GM18505 (cell line): ENCODE measurements around the gene MAGI1.

Source experiments
- ATAC-seq: cut with Tn5 transposase; IDR thresholded peaks from one replicate; pipeline ENCODE4 v1.9.1; 2021; ENCODE audit not compliant: unreplicated experiment
- POLR2A ChIP-seq: IDR thresholded peaks from 4 replicates; pipeline ENCODE4 v1.6.1; 2011; ENCODE audit warnings: borderline replicate concordance; ENCODE audit not compliant: insufficient read depth, insufficient read length; ENCODE audit errors: extremely low read depth

The MAGI1 gene

GRCh38 chr3:65597952-65598413 lies 440.7 kb downstream of the MAGI1 start:
- no peak for ATAC-seq

DNA sequence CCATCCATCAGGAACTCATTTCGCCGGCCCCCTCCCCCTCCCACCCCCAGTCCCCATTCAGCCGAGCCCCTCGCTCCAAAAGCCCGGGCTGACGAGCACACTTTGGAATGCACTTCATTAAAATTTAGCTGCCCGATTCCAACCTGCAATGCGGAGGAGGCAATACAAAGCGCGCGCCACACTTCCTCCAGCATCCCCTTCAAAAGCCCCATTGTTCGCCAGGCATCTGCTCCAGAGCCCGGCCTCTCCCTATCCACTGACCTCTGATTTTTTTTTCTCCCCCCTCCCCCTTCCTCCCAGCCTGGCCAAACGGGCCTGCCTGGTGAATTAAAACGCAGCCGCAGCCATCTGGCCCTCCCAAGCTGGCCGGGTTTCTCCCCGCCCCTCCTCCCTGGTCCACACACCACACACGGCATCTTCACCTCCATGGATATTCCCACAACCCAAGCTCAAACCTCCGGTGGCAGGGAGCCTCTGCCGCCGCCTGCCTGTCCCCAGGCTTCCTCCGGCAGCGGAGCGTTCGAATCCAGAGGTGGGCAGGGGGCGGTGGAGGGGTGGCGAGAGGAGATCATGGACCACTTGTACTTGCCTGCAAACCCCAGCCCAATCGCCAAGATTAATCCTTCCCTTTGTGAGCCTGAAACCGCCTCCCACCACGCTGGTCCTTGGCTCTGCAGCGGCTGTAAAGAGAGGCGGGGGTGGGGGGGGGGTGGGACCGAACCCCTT lies 441.3 kb downstream of the MAGI1 start:
- no peak for TF ChIP-seq POLR2A
- no peak for ATAC-seq

More at GRCh38 chr3:65597952-65598413, 440.7 kb downstream of the MAGI1 start:
- no peak for TF ChIP-seq POLR2A

DNA sequence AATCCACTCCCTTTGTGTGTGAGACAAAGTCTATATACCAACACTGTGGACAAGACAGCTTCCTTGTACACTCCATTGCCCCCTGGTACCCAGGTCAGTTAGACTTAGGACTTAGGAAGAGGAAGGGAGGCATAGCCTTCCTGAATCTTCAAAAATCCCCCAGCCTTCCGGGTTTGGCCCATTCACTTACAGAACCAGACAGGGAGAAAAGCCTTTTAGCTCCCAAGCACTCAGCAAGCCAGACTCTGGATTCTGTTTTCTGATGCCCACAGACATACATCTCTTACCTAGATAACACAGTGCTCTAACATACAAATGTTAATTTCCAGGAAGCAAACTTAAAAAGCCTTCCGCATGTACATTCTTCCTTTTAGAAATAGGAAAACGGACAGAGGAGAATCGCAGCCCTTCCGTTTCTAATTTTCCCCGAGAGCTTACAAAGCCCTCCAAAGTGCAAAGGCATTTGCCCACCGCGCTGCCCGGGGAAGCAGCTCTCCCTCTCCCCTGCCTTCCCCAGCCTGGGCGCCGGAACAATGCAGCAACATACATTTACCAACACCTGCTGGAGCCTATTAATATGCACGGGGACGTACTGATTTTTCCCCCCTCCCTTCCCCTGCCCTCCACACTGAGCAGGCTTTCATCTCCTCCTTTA lies 442.0 kb downstream of the MAGI1 start:
- no peak for ATAC-seq
- no peak for TF ChIP-seq POLR2A

DNA sequence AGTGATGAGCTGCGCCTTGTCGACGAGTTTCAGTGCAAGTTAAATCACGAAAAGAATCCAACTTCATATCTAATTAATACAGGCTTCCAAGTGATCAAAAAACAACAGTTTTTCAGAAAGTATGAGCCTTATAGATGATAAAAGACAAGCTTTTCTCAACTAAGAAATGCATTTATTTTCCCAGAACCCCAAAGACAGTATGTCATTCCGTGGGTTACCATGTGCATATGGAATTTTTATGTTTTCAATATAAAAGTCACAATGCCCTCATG lies 442.8 kb downstream of the MAGI1 start:
- no peak for TF ChIP-seq POLR2A
- ATAC-seq, result no peak

DNA sequence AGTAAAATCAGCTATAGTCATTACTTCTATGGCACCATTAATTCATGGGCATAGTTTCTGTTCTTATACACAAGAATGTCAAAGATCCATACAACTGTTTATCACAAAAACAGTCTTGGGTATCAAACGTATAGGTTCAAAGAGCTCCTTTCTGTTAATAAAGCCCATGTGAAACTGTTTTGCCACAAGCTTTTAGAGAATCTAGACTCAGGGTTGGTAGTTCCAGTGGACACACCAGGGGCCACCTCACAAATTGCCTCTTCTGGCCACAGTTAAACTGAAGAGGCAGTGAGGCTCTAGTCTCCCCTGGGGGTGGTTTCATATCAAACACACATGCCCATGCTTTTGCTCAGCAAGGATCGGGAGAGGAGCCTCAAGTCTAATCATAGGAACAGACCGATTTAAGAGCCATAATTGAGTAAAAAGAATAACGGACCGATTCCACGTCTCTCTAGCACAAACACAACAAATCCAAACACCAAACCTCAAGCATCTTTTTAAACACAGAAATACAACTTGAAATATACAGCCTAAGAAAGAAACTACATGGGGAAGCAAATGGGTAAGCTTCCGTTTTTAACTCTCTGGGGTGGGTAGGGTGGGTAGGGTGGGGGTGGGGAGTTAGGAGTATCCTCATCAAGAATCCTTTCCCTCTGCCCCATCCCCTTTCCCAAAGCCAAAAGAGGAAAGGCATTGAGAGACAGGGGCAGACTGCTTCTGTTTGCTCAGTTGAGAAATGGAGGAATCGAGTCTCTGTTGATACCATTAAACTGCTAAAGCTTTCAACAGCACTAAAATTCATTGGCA lies 443.3 kb downstream of the MAGI1 start:
- no peak for ATAC-seq
- no peak for TF ChIP-seq POLR2A

GRCh38 chr3:65593780-65594752 lies 444.7 kb downstream of the MAGI1 start:
- no peak for TF ChIP-seq POLR2A
- ATAC-seq, result no peak

DNA sequence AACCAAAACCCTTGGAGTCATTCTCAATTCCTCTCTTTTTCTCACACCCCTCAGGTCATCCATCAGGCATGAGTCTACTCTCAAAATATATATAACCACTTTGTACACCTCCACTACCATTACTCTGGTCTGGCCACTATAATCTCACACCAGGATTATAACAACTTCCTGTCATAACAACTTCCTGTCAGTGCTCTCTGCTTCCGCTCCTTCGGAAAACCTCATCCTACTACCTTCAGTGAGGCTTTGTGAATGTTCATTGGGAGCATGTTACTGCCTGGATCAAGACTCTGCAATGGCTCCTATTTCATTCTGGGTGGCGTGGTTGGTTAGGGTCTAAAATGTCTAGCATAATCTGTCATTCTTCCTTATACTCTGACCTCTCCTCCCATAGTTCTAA lies 447.4 kb downstream of the MAGI1 start:
- ATAC-seq, result no peak
- no peak for TF ChIP-seq POLR2A

- ATAC-seq, result no peak
- no peak for TF ChIP-seq POLR2A
Observed at GRCh38 chr3:65588884-65589283, 449.8 kb downstream of the MAGI1 start.

DNA sequence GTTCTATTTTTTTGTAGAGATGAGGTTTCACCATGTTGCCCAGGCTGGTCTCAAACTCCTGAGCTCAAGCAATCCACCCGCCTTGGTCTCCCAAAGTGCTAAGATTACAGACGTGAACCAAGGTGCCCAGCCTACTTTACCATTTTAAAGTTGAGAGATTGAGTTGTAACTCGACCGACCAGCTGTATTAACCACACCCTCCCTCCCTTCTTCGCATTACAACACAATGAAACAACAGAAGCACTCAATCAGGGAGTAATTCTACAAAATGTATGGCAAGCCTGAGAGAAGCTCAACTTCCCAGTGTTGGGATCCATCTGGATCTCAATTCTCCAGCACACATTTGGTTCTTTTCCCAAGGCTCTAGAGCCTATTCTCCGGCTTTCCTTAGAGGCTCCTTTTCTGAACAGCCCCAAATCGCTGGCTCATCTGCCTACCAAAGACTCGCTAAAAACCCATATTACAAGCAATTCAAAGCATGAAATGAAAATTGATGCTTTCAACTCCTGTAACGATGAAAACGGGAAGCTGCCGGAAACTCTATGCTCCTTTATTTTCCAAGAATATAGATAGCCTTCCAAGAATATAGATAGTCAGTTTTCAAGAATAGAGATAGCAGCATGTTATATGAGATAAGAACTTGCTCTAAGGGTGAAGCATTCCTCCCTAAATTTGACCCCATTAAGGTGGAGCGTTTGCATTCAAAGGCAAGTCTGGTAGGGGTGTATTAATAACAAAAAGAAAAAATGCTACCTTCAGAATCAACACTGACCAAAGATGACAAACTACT lies 450.9 kb downstream of the MAGI1 start:
- no peak for ATAC-seq
- no peak for TF ChIP-seq POLR2A

DNA sequence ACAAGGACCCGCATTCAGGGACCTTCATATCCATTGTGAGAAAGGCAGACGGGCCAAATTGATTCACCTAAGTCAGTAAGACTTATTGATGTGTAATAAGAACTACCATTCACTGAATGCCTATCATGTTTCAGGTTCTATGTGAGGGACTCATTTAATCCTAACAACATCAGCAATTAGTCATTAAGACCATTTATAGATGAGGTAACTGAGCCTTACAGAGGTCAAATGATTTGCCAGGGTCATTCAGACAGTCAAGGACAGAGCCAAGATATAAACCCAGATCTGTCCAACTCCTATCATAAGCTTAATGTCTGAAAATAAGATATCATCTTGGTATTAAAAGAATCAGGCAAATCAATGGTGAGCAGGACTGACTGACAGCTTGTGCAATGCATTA lies 453.8 kb downstream of the MAGI1 start:
- TF ChIP-seq POLR2A, result no peak
- ATAC-seq, result no peak

- no peak for TF ChIP-seq POLR2A
- ATAC-seq, result no peak
Observed at GRCh38 chr3:65584002-65584401, 454.7 kb downstream of the MAGI1 start.

DNA sequence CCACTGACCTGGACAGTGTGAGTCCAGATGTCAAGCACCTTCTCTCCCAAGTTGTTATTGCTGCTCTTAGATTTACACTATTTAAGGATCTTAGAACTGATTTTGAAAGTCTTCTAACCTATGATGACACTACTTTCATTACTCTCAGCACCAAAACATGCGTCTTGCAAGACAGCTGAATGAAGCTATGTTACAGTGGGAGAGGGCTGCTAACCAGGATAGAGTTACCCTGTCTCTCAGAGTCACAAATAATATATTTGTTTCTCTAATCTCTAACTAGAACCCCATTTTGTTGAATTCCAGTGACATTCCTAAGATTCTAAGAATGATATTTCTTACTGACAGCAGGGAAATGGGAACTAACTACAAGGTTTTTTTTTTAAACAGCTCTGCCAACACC lies 455.5 kb downstream of the MAGI1 start:
- TF ChIP-seq POLR2A, result no peak
- ATAC-seq, result no peak

DNA sequence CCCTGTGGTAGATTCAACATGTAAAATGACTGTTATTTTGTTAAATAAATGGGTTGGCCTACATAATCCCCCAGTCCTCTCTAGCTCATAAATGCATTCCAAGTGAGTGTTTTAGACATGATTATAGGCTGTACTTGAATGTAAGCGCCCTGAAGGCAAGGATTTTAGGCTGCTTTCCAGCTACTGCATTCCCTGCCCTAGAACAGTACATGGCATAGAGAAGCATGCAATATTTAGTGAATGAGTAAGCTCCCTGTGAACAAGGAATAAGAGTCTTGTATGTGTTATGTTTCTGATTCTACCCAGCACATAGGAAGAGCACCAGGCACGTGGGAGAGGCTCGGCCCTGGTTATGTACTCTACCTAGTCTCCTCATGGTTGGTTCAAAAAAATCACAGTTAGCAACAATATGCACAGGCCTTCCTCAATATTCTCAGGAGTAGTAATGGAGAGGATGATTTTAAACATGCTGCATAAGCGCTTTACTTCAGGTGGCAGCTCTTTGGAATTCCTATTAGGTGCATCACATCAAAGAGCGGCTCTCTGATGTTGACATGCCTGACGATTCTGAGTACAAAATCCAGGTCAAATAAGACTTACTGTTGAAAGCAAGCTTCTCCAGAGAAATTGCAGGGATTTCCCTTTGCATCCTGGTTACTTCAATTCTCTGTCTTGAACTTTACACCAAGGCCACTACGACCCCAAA lies 456.6 kb downstream of the MAGI1 start:
- no peak for TF ChIP-seq POLR2A
- ATAC-seq, result no peak
